Measurements from ENCODE around the gene SOX9. TPM values are rescaled to one million over a fixed set of nuclear protein-coding genes. Genes with fewer than 3 reads are reported as not detected.

The SOX9 gene
- total RNA-seq (ENCODE audit: unreplicated experiment) = 5.1 TPM
- long read RNA-seq = 0 reads

DNA sequence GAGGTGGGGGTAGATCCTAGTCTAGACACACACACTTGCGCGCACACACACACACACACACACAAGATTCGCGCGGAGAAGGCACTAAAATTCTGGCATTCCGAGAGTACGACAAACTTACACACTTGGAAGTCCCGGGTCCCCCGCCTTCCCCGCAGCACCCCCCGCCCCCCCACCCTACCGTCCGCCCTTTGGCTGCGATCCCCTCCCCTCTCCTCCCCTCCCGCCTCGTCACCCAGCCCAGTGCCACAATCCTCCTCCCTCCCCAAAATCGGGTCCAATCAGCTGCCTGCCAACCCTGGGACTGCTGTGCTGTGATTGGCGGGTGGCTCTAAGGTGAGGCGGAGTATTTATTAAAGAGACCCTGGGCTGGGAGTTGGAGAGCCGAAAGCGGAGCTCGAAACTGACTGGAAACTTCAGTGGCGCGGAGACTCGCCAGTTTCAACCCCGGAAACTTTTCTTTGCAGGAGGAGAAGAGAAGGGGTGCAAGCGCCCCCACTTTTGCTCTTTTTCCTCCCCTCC, at the start of gene SOX9:
Gene SOX9 (plus strand): TSS at position 379 of the 522 bp plus-strand sequence. CDS start 372 bp downstream, outside the sequence.
- H3K4me3 Mint-ChIP-seq (ENCODE audit: unreplicated experiment) = peak within 1 kb of the TSS; percentile 93
- peak; percentile 73 for DNase-seq (ENCODE audit: low spot score)
- peaks cover 17% of the 10 kb centered on the region for H3K4me1 Mint-ChIP-seq (ENCODE audit: unreplicated experiment)
- H3K9me3 Mint-ChIP-seq (ENCODE audit: unreplicated experiment) = no peaks in the 10 kb centered on the region
- peaks cover 11% of the 10 kb centered on the region for H3K36me3 Mint-ChIP-seq (ENCODE audit: low read depth, unreplicated experiment)
- peaks cover 19% of the 10 kb centered on the region for H3K27me3 Mint-ChIP-seq (ENCODE audit: unreplicated experiment)
- no peak within 1 kb of the TSS for H3K27ac Mint-ChIP-seq (ENCODE audit: unreplicated experiment)
- TF ChIP-seq, protein P1, sequence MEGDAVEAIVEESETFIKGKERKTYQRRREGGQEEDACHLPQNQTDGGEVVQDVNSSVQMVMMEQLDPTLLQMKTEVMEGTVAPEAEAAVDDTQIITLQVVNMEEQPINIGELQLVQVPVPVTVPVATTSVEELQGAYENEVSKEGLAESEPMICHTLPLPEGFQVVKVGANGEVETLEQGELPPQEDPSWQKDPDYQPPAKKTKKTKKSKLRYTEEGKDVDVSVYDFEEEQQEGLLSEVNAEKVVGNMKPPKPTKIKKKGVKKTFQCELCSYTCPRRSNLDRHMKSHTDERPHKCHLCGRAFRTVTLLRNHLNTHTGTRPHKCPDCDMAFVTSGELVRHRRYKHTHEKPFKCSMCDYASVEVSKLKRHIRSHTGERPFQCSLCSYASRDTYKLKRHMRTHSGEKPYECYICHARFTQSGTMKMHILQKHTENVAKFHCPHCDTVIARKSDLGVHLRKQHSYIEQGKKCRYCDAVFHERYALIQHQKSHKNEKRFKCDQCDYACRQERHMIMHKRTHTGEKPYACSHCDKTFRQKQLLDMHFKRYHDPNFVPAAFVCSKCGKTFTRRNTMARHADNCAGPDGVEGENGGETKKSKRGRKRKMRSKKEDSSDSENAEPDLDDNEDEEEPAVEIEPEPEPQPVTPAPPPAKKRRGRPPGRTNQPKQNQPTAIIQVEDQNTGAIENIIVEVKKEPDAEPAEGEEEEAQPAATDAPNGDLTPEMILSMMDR (IDR thresholded peaks at IDR 0.05; ENCODE audit: unreplicated experiment) = no peak

DNA sequence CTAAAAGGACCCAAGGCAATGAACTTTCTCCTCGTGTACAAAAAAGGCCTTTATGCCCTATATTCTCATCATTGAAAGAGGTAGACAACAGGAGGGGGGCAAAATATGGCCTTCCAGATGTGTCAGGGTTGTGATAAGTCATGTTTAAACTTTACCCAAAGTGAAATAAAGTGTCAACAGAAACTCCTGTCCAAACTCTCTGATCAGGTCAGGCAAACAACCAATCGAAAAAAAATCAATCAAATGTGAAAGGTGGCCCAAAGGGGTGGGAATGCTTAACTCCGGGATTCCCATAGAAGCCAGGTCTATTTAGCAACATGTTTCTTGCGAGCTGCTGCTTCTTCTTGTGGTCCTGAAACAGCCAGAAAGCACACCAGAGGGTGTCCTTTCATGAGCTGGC, 49.5 kb upstream of the SOX9 start:
- Mint-ChIP-seq H3K27me3 (ENCODE audit: unreplicated experiment) (peaks cover 4% of the 10 kb centered on the region), H3K9me3 (ENCODE audit: unreplicated experiment) (no peaks in the 10 kb centered on the region), H3K4me1 (ENCODE audit: unreplicated experiment) (no peaks in the 10 kb centered on the region), H3K27ac (ENCODE audit: unreplicated experiment) (no peak overlapping the region), H3K36me3 (ENCODE audit: low read depth, unreplicated experiment) (no peaks in the 10 kb centered on the region), H3K4me3 (ENCODE audit: unreplicated experiment) (no peak overlapping the region)
- DNase-seq (ENCODE audit: low spot score) = no peak
- TF ChIP-seq, protein P1 (IDR thresholded peaks at IDR 0.05; ENCODE audit: unreplicated experiment) = no peak

DNA sequence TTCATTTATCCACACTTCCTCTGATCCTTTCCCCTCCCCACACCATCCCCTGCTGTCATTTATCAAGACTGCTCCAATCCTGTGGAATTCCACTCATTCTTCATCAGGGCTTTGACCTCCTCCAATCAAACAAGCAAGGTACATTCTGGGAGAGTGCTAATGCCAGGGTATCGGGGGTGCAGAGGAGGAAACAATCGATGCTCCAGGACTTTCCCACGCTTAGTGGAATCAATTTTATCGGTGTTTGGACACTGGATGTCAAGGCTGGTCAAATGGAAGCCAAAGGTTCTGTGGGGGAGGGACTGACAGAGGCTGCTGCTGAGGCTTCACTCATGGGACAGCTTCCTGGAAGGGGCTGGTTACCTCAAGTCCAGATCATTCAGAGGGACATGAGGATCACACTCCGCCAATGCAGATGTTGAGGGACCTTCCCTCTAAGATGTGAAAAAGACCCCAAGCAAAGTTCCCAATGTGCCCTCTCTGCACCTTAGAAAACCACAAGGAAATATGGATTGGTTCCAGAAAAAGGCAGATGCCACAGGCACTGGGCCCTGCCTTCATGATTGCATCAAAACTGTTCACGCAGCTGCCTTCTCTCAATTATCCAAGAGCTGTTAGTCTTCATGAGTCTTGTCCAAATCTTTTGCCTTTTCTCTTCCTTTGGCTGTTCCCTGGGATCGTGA, 44.7 kb upstream of the SOX9 start:
- Mint-ChIP-seq H3K9me3 (ENCODE audit: unreplicated experiment) (no peaks in the 10 kb centered on the region), H3K36me3 (ENCODE audit: low read depth, unreplicated experiment) (no peaks in the 10 kb centered on the region), H3K27ac (ENCODE audit: unreplicated experiment) (no peak overlapping the region), H3K4me3 (ENCODE audit: unreplicated experiment) (no peak overlapping the region), H3K27me3 (ENCODE audit: unreplicated experiment) (peaks cover 5% of the 10 kb centered on the region), H3K4me1 (ENCODE audit: unreplicated experiment) (peaks cover 4% of the 10 kb centered on the region)
- no peak for DNase-seq (ENCODE audit: low spot score)
- TF ChIP-seq, protein P1 (IDR thresholded peaks at IDR 0.05; ENCODE audit: unreplicated experiment) = no peak

DNA sequence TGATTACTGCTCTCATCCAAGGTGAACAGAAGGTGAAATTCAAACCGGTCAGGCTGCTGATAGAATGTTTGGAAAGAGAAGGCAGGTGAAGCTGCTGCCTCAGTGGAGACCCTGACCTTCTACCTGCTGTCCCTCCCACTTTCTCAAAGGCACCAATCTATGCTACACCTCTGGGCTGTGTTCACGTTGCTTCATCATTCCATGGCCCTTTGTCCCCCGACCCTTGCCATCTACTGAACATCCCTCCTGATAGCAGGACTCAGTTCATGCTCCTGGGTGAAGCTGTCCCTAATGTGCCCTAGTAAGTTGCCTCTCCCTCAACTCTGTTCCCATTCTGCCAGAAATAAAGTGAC, 44.2 kb upstream of the SOX9 start:
- H3K36me3 Mint-ChIP-seq (ENCODE audit: low read depth, unreplicated experiment) = no peaks in the 10 kb centered on the region
- H3K4me1 Mint-ChIP-seq (ENCODE audit: unreplicated experiment) = peaks cover 4% of the 10 kb centered on the region
- H3K9me3 Mint-ChIP-seq (ENCODE audit: unreplicated experiment) = no peaks in the 10 kb centered on the region
- DNase-seq (ENCODE audit: low spot score) = no peak
- TF ChIP-seq, protein P1 (IDR thresholded peaks at IDR 0.05; ENCODE audit: unreplicated experiment) = no peak
- H3K4me3 Mint-ChIP-seq (ENCODE audit: unreplicated experiment) = no peak overlapping the region
- no peak overlapping the region for H3K27ac Mint-ChIP-seq (ENCODE audit: unreplicated experiment)
- H3K27me3 Mint-ChIP-seq (ENCODE audit: unreplicated experiment) = peaks cover 5% of the 10 kb centered on the region

DNA sequence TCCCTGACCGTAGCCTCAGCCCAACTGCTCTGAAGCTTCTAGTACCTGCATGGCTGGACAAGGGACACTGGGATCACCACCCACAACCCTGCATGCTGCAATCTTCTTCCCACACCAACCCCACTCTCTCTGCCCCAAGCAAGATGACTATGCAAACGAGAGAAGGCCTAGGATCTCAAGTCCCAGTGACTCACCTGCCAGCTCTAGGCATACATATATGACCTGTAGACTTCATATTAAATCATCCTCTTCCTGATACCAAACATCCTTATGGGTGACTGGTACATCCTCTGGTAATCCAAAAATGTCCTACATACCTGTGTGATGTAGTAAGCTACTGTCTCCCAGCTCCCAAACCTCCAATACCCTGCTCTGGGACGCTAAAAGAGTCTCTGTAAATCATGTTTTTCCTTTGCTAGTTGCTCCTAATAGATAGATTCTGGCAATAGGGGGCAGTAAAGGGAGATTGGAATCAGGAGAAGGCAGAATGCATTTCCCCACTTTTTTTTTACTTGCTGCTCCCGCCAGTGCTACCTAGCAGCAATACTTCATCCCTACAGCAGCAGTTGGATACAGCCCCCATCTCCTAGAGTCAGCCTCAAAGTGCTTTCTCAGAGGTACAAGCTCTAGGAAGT, 43.4 kb upstream of the SOX9 start:
- DNase-seq (ENCODE audit: low spot score) = no peak
- H3K36me3 Mint-ChIP-seq (ENCODE audit: low read depth, unreplicated experiment) = no peaks in the 10 kb centered on the region
- H3K27me3 Mint-ChIP-seq (ENCODE audit: unreplicated experiment) = peaks cover 5% of the 10 kb centered on the region
- H3K4me3 Mint-ChIP-seq (ENCODE audit: unreplicated experiment) = no peak overlapping the region
- H3K27ac Mint-ChIP-seq (ENCODE audit: unreplicated experiment) = no peak overlapping the region
- H3K4me1 Mint-ChIP-seq (ENCODE audit: unreplicated experiment) = peaks cover 4% of the 10 kb centered on the region
- TF ChIP-seq, protein P1 (IDR thresholded peaks at IDR 0.05; ENCODE audit: unreplicated experiment) = no peak
- no peaks in the 10 kb centered on the region for H3K9me3 Mint-ChIP-seq (ENCODE audit: unreplicated experiment)
